HG03432 (cell line): ENCODE results near the gene TCF23.
"Not testable (repeated sequence)": the region's sequence is repeated elsewhere in the genome, so short reads cannot be mapped to it uniquely, and the experiment has no call there.

ENCODE experiments used
- ATAC-seq: cut with Tn5 transposase; IDR thresholded peaks from one replicate; pipeline ENCODE4 v1.9.1; 2021; ENCODE audit warnings: mild to moderate bottlenecking, moderate library complexity; ENCODE audit not compliant: unreplicated experiment

Gene TCF23

GRCh38 chr2:27148801-27149439 is at the start of gene TCF23:
TSS of gene TCF23 (plus strand) at chr2:27149004. CDS start at chr2:27149134, 130 bp downstream.
- no peak for ATAC-seq

- no peak for ATAC-seq
Observed at GRCh38 chr2:27099334-27099955, 49.4 kb upstream of the TCF23 start.

GRCh38 chr2:27100036-27100435 is 48.8 kb upstream of the TCF23 start:
- ATAC-seq: no peak

- ATAC-seq: no peak
Observed at GRCh38 chr2:27102329-27102728, 46.5 kb upstream of the TCF23 start.

GRCh38 chr2:27105981-27106380 is 42.8 kb upstream of the TCF23 start:
- ATAC-seq: no peak

- ATAC-seq: no peak
Observed at GRCh38 chr2:27108221-27108620, 40.6 kb upstream of the TCF23 start.

GRCh38 chr2:27109083-27109482 is 39.7 kb upstream of the TCF23 start:
- ATAC-seq: no peak

GRCh38 chr2:27110603-27111352 is 38.0 kb upstream of the TCF23 start:
- ATAC-seq: not testable (repeated sequence)

- ATAC-seq: not testable (repeated sequence)
Observed at GRCh38 chr2:27111392-27112078, 37.3 kb upstream of the TCF23 start.

GRCh38 chr2:27115519-27115918 is 33.3 kb upstream of the TCF23 start:
- ATAC-seq: no peak

GRCh38 chr2:27117995-27118524 is 30.7 kb upstream of the TCF23 start:
- no peak for ATAC-seq

GRCh38 chr2:27118525-27119329 is 30.1 kb upstream of the TCF23 start, which contains the start of gene CGREF1:
TSS of gene CGREF1 (minus strand) at chr2:27119128. CDS start at chr2:27104366, 14,762 bp downstream.
- no peak for ATAC-seq

GRCh38 chr2:27119330-27119670 is 29.5 kb upstream of the TCF23 start:
- not testable (repeated sequence) for ATAC-seq

GRCh38 chr2:27121906-27122305 is 26.9 kb upstream of the TCF23 start:
- no peak for ATAC-seq

- ATAC-seq: no peak
Observed at GRCh38 chr2:27122791-27123190, 26.0 kb upstream of the TCF23 start.

- ATAC-seq: peak; percentile 51
Observed at GRCh38 chr2:27123302-27124150, 25.3 kb upstream of the TCF23 start, which contains the start of gene ABHD1. TSS of gene ABHD1 (plus strand) at chr2:27123815. CDS start at chr2:27123949, 134 bp downstream.

GRCh38 chr2:27125104-27125503 is 23.7 kb upstream of the TCF23 start:
- ATAC-seq: no peak

GRCh38 chr2:27126252-27126710 is 22.5 kb upstream of the TCF23 start:
- ATAC-seq: no peak
